Kasumi-1 (cell line): ENCODE results near the gene CMSS1.
A peak's percentile ranks its signal among the peaks of the same experiment; 100 is the strongest.
"Not testable (repeated sequence)": the region's sequence is repeated elsewhere in the genome, so short reads cannot be mapped to it uniquely, and the experiment has no call there.

Experiments
- DNase-seq, 2 experiments: peaks; one replicate each; lab custom pipeline; 2025; lab: John Stamatoyannopoulos, UW

The CMSS1 gene

DNA sequence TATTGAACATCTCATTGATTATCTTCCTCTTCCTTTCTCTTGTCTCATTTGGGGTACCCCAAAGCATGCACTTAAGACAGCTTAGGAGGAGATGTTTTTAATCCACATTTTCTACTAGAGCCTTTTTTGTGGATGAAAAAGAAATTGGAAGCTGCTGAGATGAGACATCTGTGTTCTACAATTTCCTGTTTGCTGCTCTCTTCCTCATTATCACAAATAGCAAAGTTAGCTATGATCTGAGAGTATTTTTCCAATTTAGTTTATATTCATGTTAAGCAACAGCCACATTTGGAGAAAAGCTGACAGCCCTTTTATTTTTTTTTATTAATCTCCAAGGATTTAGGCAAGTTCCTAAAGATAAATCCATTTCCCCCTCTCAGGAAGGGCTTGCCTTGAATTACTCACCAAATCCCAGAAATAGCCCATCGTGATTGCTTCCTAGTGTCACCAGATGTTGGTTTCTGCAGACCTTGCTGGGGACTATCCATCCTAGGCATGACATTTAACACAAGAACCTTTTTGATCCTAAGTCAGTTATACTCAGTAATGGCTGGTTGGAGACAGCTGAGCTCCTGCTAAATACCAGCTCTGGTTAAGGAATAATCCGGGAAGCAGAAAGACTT, 367.4 kb downstream of the CMSS1 start:
- peak; percentile 47 to 67 for DNase-seq

DNA sequence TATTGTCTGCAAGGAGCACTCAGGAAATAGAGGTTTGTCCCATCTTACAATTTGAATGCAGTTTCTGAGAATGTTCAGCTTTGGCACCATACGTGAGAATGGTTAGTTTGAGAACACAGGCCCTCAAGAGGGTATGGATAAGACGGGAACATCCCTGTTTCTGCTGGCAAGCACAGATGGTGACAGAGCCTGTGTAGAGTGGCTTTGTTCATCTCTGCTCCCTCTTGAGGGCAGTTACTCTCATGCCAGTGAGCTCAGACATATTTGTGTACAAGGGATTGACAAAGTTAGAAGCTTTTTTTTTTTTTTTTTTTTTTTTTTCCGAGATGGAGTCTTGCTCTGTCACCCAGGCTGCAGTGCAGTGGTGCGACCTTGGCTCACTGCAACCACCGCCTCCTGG, 368.2 kb downstream of the CMSS1 start:
- DNase-seq = peak in 1 of 2 experiments; percentile 3

DNA sequence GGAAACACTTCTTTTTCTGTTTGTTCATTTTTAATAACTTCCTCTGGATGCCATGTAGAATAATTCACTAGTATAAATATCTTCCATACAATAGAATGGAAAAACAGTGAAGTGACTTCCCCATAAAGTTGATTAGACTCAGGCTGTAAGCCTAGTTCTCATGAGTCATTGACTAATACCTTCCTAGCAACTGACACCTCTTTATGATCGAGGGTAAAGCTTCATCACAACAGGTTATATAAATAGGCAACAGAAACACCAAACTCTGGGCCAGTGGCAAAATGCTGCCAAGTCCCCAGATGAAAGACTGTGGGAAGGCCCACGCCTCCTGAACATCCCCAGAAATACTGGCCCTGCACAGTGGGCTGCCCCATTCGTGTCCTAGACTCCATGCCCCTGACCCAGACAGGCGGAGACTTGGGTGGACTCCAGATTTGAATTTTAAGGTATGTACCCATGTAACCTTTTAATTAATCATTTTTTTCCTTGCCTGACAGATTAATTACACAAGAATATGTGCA, 371.8 kb downstream of the CMSS1 start:
- DNase-seq = no peak

DNA sequence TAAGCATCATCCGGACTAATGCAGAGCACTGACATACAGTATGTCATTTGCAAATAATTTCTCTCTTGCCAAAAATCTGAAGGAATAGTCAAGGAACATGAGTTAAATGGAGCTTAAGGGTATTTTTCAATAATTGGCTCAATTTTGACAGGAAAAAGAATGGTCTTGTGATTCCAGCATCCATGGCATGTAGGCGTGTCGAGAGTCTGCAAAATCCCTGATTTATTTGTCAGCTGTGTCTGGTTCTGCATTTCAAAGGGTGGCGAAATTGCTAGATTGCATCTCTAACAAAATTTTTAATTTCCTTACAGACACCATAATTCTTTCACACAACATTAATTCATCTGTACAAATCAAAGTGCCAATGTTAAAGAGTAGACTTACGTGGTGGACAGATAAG, 377.7 kb downstream of the CMSS1 start:
- DNase-seq = no peak

DNA sequence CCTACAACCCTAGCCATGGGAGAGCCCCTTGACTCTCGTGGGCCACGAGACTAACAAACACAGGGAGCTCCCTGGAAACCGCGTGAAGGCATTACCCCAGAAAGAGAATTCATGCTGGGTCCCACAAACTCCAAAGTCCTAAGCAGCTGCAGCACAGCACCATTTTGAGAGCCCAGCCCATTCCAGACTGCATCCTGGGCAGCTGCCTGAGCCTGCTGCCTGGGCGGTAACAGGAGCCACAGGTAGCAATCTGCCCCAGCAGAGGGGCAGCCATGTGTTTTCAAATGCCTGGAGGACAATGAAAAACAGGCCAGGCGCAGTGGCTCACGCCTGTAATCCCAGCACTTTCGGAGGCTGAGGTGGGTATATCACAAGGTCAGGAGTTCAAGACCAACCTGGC, 380.2 kb downstream of the CMSS1 start:
- DNase-seq = no peak

DNA sequence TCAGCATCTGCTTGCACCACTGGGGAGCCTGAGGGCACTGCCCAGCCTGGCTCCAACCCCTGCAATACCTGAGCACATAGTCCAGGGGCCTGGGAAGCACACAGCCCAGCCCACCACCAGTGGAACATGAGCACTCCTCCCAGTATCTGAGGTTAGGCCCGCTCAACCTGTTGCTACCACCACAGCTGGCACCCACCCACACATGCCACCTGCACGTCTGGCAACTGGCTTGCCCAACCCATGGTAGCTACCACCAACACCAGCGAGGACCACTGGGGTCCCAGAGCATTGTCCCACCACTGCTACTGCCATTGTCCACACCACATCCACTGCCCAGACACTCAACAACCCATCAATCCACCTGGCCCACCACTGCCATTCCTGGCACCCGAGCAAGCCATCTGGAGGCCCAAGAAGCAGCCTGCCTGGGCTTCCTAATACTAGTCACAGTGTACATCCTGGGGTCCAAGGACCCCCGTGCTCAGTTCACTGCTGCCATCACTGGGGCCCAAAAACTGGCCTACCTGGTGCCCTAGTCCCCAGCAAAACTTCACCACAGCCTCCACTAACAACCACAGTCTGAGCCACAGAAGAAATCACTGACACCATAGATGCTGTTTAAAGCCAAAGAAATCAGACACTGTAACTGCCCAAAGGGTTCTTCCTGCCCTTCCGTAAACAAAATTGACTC, 381.1 kb downstream of the CMSS1 start:
- no peak for DNase-seq

DNA sequence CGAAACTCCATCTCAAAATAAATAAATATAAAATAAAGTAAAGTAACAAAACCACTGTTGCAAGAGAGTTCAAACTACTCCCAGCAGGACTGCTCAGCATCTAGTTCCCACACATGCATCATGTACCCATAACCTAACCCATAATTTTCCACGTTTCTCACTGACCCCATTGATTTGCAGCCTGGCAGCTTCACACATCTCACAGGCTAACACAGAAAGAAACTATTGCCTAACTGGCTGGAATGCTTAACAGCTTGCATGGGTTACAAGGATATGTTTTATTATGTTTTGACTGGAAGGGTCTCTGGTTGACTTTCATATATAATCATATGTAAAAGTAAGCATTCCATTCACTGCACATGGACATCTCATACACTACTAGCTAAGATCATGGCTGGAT, 387.5 kb downstream of the CMSS1 start:
- DNase-seq = no peak

DNA sequence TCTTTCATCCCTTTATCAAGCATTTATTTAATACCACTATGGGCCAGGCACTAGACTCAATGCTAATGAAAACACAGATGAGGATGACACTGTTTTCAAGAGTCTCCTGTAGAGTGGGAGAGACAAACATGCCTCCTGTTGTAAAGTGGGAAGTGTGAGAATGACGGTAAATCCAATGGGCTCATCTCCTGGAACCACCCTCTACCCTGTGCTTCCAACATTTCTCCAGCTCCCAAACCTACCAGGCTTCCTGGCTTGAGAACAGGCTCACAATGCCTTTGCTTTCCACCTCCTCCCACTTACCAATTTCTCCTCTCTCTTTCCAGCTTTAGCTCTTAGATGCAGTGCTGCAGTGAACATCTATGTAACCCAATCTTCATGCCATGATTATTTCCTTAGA, 389.0 kb downstream of the CMSS1 start:
- no peak for DNase-seq

DNA sequence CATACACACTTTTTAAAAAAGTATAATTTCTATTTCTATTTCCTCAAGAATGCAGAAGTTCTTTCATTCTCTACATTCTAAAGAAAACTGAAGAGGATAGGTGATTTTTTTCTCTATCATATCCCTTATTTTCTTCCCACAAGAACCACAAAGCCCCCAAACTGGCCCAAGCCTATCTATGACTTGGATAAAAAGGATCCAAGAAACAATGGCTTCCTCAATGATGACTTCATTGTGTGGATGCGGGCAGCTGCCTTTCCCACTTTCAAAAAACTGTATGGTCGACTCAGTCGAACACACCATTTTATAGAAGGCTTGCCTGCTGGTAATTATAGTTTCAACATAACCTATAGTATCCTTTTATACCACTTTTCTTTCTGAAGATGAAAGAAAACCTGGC, 390.2 kb downstream of the CMSS1 start:
- DNase-seq = no peak

DNA sequence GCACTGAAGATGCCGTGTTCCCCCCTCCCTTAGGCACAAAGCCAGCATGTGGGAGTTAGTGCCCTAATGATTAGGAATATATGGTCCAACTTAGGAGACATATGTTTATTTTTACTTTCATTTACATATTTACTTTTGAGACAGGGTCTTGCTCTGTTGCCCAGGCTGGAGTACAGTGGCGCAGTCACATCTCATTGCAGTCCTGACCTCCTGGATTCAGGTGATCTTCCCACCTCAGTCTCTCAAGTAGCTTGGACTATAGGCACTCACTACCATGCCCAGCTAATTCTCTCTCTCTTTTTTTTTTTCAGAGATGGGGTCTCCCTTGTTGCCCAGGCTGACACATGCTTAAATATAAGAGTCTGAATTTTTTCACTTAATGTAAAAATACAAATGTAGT, 391.5 kb downstream of the CMSS1 start:
- DNase-seq = no peak

DNA sequence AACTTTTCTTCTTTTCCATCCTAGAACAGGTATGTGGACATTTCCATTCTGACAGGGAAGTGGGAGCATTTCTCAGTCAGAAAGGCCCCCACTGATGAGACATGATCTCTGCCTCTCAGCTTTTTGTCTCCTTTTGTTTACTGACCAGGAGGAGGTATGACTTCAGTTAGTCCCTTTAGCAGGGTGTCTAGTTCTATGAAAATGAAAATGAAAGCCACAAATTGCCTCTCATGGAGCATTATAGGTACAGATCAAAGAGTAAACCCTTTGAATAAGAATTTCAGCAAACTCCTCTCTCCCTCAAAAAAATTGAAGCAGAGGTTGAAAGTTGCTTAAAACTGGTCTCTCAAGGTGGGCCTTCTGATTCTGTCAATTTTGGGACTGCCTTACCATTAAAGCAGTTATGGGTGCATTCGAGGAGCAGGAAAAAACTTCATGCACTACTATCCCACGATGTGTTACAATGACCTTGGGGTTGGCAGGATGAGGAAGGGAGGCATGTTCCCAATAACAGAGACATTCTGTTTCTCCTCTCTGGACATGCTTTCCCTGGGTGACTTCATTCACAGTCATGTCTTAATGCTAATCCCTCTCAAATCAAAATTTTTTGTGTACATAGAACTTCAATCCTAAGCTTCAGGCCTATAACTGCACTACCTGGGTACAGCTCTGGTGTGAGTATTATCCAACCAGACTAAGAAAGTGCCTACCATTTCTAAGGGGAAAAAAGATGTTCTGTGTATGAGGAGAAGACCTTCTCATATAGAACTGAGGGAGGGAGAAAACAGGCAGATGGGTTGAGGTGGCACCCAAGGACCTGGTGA, 392.5 kb downstream of the CMSS1 start:
- no peak for DNase-seq

DNA sequence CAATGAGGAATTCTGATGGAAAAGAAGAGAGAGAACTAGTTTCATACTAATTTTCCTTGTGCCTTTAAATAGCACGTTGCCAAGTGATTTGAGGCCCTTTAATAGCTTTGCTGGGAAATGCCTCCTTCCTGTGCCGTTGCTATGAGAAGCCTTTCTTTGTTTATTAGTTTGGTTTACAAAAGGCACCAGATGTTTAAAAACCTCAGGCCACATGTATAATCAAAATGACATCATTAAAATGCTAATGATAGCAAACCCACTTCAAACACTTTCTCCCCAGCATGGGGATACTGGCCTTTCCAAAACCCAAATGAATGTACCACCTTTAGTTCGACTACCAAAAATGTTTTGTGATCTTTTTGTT, 393.1 kb downstream of the CMSS1 start:
- DNase-seq = no peak

DNA sequence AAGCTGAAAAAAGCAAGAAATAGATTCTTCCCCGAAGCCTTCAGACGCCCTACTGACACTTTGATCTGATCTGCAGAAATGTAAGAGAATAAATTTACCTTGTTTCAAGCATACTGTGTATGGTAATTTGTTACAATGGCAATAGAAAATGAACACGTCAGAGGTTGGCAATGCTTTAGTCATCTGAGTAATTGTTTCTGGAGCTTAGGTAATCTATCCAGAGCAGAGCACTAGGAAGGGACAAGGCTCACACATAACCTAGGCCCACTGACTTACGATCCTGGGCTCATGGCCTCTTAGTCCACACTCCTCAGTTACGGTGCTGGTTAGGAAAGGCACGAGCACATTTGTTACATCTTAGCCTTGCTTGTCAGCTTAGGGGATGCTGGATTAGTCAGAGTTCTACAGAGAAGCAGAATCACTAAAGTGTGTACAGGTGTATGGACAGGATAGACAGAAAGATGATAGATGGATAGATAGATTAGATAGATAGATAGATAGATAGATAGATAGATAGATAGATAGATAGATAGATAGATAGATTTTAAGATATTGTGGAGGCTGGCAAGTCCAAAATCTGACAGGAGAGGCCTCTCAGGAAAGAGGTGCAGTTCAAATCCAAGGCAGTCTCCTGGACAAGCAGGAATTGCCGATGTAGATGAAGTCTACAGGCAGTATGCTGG, 396.4 kb downstream of the CMSS1 start:
- DNase-seq = no peak

DNA sequence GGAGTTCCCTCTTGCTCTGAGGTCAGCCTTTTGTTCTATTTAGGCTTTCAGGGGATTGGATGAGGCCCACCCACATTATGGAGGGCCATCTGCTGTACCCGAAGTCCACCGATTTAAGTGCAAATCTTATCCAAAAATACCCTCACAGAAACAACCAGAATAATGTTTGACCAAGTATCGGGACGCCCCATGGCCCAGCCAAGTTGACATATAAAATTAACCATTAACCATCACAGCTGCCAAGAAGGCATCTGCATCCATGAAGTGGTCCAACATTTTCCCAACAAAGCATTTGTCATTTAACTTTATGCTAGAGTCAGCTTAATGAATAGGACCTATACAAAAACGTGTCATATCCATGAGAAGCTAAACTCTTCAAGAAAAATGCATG, 396.9 kb downstream of the CMSS1 start:
- DNase-seq = no peak

DNA sequence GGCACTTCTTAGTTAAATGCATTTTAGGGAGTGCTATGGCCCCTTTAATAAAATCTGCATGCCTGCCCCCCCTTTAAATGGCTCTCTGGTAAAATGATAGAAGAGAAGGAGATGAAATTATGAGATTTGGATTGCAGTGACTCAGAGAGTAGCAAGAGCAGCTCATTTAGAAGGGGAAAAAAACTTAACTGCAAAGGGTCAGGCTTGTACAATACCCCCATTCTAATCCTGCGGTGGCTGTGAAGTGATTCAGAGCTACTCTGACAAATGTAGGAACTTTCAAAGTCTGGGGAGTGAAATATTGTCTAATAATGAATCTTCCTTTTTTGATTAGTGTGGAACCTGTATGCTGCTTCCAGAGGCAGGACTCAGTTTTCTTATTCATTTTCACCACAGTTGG, 399.1 kb downstream of the CMSS1 start:
- no peak for DNase-seq

DNA sequence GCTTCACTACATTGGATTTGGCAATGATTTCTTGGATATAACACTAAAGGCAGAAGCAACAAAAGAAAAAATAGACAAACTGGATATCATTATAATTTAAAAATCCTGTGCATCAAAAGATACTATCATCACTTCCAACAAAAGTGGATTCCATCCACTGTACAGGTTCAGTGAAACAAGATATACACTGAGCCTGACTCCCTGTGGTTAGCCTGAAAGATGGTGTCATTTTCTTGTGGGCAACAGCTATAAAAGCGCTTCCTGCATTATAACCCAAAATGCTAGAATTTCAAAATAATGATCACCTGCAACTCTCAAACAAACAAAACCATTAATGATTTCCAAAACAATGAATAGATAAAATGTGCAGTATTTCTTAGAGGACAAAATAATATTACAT, 403.5 kb downstream of the CMSS1 start:
- DNase-seq = no peak

DNA sequence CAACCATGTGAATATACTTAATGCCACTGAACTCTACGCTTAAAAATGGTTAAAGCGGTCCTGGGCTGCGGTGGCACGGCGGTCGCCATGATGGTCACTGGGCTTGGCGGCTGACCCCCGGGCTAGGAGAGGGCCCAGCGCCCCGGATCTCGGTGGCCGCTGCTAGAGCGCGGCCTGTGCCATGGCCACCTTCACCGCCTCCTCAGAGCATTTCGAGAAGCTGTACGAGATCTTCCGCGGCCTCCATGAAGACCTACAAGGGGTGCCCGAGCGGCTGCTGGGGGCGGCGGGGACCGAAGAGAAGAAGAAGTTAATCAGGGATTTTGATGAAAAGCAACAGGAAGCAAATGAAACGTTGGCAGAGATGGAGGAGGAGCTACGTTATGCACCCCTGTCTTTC, 407.5 kb downstream of the CMSS1 start:
- DNase-seq = no peak

DNA sequence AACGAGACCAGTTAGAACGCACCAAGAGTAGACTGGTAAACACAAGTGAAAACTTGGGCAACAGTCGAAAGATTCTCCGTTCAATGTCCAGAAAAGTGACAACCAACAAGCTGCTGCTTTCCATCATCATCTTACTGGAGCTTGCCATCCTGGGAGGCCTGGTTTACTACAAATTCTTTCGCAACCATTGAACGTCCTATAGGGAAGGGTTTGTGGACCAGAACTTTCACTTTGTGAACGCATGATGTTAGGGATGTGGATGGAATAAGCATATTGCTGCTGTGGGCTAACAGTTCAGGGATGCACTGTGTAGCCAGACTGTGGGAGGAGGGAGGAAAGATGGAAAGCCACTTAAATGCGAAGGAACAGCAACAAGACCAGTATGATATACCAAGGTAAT, 408.2 kb downstream of the CMSS1 start:
- no peak for DNase-seq

DNA sequence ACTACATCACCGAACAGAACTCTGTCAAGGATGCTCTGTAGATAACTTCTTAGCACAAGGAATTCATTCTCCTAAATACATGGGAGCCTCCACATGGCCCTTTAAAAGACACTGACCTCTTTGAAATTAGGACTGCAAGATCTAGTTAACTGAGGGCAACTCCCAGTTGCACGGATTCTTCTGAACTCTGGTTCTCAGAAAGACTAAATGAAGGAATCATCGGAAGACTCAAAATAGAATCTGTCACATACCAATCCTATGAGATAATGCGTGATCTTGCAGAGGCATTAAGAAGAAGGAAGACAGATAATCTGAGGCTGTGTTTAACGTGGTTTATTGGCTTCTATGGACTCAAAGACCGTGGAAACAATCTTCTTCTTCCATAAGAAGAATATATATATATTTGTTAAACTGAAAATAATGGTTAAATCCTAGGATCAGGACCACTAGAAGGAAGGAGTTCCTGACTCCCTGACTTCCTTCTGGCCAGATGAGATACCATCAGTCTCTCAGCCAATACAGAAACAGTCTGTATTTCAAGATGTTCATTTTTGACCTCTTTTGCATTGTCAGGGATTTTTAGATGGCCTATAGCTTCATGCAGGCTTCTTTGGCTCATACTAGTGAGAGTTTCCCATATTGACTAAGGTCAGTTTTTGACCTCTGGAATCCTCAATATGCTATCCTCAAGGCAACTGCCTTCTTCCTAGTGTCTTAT, 409.2 kb downstream of the CMSS1 start:
- DNase-seq = no peak

DNA sequence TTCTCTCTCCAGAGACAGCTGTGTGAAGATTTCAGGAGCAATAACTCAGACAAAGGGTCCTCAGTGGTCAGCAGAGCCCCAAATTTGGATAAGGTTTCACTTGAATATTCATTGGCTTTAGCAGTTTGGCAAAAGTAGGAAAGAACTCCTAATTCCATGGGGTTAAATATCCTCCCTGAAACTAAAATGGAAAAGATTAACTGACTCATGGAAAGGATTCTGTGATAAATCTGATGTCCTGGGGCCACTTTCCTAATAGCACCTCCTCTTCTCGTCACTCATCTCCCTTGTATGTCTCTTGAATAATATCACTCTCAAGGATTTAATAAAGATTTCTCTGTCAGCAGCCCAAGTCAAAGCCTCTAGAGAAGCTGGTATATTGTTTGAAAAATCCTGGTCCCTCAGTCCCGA, 409.9 kb downstream of the CMSS1 start:
- DNase-seq = no peak

DNA sequence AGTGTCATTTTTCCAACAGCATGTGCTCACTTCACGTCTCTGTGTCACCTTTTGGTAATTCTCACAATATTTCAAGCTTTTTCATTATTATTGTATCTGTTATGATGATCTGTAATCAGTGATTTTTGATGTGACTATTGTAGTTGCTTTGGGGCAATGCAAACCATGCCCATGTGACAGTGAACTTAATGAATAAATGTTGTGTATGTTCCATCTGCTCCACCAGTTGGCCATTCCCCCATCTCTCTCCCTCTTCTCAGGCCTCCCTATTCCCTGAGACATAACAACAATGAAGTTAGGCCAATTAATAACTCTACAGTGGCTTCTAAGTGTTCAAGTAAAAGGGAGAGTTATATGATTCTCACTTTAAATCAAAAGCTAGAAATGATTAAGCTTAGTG, 410.6 kb downstream of the CMSS1 start:
- no peak for DNase-seq

DNA sequence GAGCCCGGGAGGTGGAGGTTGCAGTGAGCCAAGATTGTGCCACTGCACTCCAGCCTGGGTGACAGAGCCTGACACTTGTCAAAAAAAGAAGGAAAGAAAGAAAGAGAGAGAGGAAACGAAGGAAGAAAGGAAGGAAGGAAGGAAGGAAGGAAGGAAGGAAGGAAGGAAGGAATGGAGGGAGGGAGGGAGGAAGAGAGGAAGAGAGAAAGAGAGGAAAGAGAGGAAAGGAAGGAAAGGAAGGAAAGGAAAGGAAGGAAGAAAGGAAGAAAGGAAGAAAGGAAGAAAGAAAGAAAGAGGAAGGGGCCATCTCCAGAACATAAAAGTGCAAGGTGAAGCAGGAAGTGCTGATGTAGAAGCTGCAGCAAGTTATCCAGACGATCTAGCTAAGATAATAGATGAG, 411.5 kb downstream of the CMSS1 start:
- not testable (repeated sequence) for DNase-seq
